Natural killer cell treated with Interleukin-12 subunit alpha and Interleukin-12 subunit beta and Interleukin-15 and Interleukin-18, amount 100 ng/mL, for 72 hours (primary cell): ENCODE results near the gene FALEC. TPM values are rescaled to one million over a fixed set of nuclear protein-coding genes. Genes with fewer than 3 reads are reported as not detected.
A peak's percentile ranks its signal among the peaks of the same experiment; 100 is the strongest.

ENCODE experiments used
- ATAC-seq, 2 donors: fragments of 150-1000 bp; cut with Tn5 transposase in 1 of 2; sonication (Bioruptor Pico), chemical (Tn5 transposase) in 1 of 2; 2 replicates each; pipeline ENCODE4 v1.10.0; 2021
- DNase-seq: peaks from one replicate; pipeline ENCODE4 v3.0.0; 2022; ENCODE audit warnings: low spot score
- H3K27ac Mint-ChIP-seq, 2 donors: 1 replicate in 1 of 2; 2 replicates in 1 of 2; pipeline ENCODE4 v1.8.0; 2022; ENCODE audit warnings: mixed read lengths in 2 of 2, mild to moderate bottlenecking in 1 of 2, moderate library complexity in 1 of 2
- H3K27me3 Mint-ChIP-seq, 2 donors: 1 replicate in 1 of 2; 2 replicates in 1 of 2; pipeline ENCODE4 v1.8.0; 2022; ENCODE audit warnings: mixed read lengths in 2 of 2
- H3K36me3 Mint-ChIP-seq: one replicate; pipeline ENCODE4 v1.8.0; 2022; ENCODE audit warnings: mixed read lengths
- H3K4me1 Mint-ChIP-seq, 2 donors: 1 replicate in 1 of 2; 2 replicates in 1 of 2; pipeline ENCODE4 v1.8.0; 2022; ENCODE audit warnings: low read depth in 2 of 2, mixed read lengths in 2 of 2, mild to moderate bottlenecking in 1 of 2
- H3K4me3 Mint-ChIP-seq: one replicate; pipeline ENCODE4 v1.8.0; 2022; ENCODE audit warnings: mixed read lengths
- H3K9me3 Mint-ChIP-seq: 2 replicates; pipeline ENCODE4 v1.8.0; 2022; ENCODE audit warnings: mixed read lengths
- total RNA-seq, 2 donors: library from RNA; stranded (reverse); gene quantifications; one replicate each; pipeline ENCODE4 v1.2.3, GENCODE V29; 2022

Gene FALEC
- total RNA-seq, 2 donors from 2014 or later = not detected

DNA sequence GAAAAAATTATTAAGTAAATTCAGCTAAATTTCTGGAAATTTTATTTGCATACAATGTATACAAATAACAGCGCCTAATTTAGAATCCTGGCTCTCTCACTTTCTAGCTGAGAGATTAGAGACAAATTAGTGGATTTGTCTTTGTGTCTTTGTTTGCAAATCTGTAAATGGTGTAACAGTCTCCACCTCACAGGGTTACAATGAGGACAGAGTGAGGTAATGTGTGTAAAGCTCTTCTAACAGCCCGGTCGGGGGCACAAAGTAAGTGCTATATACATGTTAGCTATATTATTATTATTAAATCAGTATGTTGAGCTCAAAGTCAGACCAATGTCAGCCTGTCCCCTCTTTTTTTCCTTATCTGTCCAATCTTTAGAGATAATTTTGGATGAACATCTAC is 28.7 kb downstream of the FALEC start:
- Mint-ChIP-seq H3K4me3 (no peak overlapping the region), H3K27me3 (peaks cover 5 to 9% of the 10 kb centered on the region in 2 donors), H3K9me3 (no peaks in the 10 kb centered on the region), H3K27ac (no peak overlapping the region), H3K36me3 (no peaks in the 10 kb centered on the region), H3K4me1 (peaks cover 5 to 6% of the 10 kb centered on the region in 2 donors)
- DNase-seq (peak; percentile 13), ATAC-seq (no peak)

DNA sequence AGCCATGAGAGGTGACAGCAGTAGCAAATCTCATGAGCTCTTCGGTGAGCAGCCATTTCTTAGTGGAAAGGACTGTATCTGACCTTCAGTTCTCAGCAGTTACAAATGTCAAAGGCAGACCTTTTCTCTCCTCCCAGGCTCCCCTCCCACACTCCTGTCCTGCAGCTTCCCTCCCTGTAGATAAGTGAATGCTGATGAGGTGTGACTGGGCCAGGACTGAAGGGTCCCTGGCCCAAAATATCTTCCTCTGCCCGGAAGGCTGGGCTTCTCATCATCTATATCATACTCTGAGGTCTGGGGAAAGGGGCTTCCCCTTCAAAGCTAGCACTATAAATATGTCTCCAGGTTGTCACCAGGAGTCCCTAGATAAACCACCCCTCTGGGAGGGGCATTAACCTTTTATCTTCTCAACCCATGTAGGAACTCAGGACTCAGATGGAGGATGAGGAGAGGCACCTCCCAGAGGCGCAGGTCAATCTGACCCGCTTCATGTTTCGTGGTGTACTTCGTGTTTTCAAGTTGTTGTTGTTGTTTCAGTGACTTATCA is 30.0 kb downstream of the FALEC start:
- DNase-seq = no peak
- no peaks in the 10 kb centered on the region for H3K9me3 Mint-ChIP-seq
- no peak overlapping the region for H3K27ac Mint-ChIP-seq
- peaks cover 5 to 13% of the 10 kb centered on the region in 2 donors for H3K27me3 Mint-ChIP-seq
- H3K4me1 Mint-ChIP-seq = peaks cover 9% of the 10 kb centered on the region in 2 donors
- no peaks in the 10 kb centered on the region for H3K36me3 Mint-ChIP-seq
- no peak overlapping the region for H3K4me3 Mint-ChIP-seq
- no peak for ATAC-seq

DNA sequence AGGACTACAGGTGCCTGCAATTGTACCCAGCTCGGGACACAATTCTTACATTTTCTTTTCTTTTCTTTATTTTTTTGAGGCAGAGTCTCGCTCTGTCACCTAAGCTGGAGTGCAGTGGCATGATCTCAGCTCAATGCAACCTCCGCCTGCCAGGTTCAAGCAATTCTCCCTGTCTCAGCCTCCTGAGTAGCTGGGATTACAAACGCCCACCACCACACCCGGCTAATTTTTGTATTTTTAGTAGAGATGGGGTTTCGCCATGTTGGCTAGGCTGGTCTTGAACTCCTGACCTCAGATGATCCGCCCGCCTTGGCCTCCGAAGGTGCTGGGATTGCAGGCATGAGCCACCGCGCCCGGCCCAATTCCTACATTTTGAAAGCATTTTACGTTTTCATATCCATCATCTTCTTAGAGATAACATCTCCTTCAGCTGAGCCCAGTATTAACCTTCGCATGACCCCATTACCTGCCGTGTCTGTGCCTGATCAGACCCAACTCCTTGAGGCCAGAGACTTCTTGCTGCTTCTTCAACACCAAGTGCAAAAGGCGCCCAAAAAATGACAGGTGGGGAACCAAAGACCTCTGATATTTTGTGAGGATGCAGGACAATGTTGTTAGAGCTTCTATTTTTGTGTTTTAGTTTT is 30.9 kb downstream of the FALEC start:
- DNase-seq (peak; percentile 2), ATAC-seq (no peak)
- Mint-ChIP-seq H3K36me3 (no peaks in the 10 kb centered on the region), H3K4me3 (no peak overlapping the region), H3K9me3 (no peaks in the 10 kb centered on the region), H3K27ac (no peak overlapping the region), H3K4me1 (peaks cover 13 to 15% of the 10 kb centered on the region in 2 donors), H3K27me3 (peaks cover 5 to 17% of the 10 kb centered on the region in 2 donors)

DNA sequence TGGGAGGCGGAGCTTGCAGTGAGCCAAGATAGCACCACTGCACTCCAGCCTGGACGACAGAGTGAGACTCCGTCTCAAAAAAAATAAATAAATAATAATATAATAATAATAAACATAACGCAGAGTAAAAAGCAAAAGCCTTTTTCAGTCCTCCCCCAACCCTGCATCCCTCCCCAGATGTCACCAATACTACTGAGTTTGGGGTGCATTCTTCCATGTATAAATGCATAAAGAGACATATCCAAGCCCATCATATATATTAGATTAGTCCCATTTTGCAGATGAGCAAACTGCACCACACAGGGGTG is 32.7 kb downstream of the FALEC start:
- peaks cover 23 to 24% of the 10 kb centered on the region in 2 donors for H3K4me1 Mint-ChIP-seq
- H3K4me3 Mint-ChIP-seq = peak overlapping the region; percentile 87
- H3K27ac Mint-ChIP-seq = no peak overlapping the region
- DNase-seq = no peak
- H3K27me3 Mint-ChIP-seq = peaks cover 5 to 17% of the 10 kb centered on the region in 2 donors
- H3K36me3 Mint-ChIP-seq = no peaks in the 10 kb centered on the region
- no peak for ATAC-seq
- H3K9me3 Mint-ChIP-seq = no peaks in the 10 kb centered on the region

DNA sequence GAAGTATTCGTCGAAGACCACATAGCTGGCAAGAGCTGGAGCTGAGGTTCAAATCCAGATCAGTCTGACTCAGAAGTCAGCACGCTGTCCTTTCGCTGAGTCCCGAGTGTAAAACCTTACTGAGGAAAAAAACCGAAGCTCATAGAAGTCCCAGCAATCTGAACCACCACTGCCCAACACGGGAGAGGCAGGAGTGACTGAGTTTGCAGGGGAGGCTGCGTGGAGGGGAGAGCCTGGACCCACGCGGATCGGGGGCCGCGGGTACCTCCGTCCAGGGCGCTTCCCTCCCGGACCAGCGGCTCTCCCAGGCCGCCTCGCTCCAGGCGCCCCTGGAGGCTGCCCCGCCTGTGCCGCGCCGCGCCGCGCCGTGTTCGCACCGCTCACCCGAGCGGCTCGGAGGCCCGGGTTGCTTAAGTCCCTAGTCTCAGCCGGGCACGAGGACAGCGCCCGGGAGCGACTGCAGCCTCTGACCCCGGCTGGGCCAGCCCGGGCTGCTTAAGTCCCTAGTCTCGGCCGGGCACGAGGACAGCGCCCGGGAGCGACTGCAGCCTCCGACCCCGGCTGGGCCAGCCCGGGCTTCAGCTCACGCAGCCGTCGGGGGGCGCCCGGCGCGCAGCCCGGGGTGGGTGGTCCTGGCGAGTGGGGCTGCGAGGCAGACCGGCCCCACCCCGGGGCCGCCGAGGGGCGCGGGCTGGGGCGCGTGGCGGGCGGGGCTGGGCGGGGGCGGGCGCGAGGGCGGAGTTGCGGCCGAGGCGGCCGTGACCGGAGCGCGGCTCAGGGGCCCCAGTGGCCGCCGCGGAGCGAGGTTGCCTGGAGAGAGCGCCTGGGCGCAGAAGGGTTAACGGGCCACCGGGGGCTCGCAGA is 33.3 kb downstream of the FALEC start, which contains the start of gene ADAMTSL4:
Gene ADAMTSL4 (plus strand): TSS at position 777 of the 864 bp plus-strand sequence. CDS start 2,881 bp downstream, outside the sequence.
- no peaks in the 10 kb centered on the region for H3K9me3 Mint-ChIP-seq
- H3K4me3 Mint-ChIP-seq = peak within 1 kb of the TSS; percentile 87
- no peaks in the 10 kb centered on the region for H3K36me3 Mint-ChIP-seq
- ATAC-seq (peak; percentile 79 to 81), DNase-seq (peak; percentile 62)
- H3K27me3 Mint-ChIP-seq = peaks cover under 1 to 13% of the 10 kb centered on the region in 2 donors
- H3K4me1 Mint-ChIP-seq = peaks cover 23 to 24% of the 10 kb centered on the region in 2 donors
- no peak within 1 kb of the TSS for H3K27ac Mint-ChIP-seq

DNA sequence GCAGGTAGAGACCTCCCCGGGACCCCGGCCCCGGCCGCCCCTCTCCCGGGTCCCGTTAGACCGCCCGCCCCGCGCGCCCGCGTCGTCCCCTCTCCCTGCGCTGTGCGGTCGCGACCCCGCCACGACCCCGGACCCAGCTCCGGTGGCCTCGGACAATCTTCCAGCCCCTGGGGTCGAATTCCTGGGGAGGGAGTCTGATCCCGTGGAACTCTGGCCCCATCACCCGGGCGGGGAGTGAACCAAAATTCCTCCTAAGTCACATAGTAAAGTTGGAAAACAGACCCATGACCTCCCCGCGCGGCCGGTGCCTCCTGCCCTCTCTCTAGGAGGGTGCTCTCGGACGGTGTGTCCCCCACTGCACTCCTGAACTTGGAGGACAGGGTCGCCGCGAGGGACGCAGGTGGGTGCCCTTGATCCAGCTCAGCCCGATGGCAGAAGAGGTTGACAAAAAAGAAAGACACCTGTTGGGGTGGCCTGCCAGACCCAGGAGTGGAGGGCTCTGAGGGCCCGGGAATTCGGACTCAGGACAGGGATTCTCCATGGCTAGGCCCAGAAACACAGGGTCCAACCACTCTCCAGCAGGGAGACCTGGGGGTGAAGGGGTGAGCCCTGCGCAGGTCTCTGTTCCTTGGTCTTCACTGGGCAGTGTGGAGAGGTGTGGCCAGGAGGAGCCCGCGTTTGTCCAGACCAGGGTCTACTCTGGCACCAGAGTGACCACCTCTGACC is 34.1 kb downstream of the FALEC start:
- DNase-seq (peak; percentile 56), ATAC-seq (no peak)

DNA sequence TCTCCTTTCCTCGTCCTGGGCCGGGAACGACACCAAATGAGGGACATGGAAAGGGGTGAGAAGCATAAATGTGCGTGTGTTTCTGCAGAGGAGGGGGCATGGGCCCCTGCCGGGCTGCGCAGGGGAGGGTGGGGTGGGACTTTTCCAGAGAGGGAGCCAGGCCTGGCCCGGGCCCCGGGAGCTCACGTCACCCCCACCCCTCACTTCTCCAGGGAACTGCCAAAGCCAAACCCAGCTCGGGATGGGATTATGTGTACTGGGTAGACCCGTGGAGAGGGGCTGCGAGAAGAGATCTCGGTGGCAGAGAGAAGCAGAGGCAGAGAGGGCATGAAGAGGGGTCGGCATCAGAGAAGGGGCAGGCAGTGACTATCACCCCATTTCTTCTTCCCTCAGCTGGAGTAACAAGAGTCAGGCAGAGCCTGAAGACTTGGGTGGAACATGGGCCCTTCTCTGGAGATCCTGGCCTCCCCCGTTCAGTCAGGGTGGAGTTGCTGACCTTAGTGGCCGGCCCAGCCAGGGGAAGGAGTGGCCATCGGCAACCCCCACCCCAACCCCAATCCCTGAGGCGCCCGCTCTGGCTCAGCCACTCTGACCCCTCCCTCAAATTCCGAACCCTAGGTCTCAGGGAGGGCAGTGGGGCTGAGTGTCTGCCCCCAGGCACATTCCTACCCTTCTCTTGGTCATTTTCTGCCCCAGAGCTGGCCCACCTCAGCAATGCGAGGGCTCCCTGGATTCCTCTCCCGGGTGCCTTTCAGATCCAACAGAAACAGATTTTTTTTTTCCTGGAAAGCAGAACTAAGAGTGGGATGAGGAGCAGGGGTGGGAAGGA is 34.9 kb downstream of the FALEC start:
- no peaks in the 10 kb centered on the region for H3K36me3 Mint-ChIP-seq
- peak overlapping the region in 1 of 2 donors; percentile 82 for H3K27ac Mint-ChIP-seq
- H3K4me1 Mint-ChIP-seq = peaks cover 24 to 25% of the 10 kb centered on the region in 2 donors
- DNase-seq = peak; percentile 51
- no peak for ATAC-seq
- peaks cover 0 to 11% of the 10 kb centered on the region in 2 donors for H3K27me3 Mint-ChIP-seq
- H3K9me3 Mint-ChIP-seq = no peaks in the 10 kb centered on the region
- peak overlapping the region; percentile 13 for H3K4me3 Mint-ChIP-seq

More for the DNA sequence above, 34.1 kb downstream of the FALEC start:
- Mint-ChIP-seq H3K36me3 (no peaks in the 10 kb centered on the region), H3K9me3 (no peaks in the 10 kb centered on the region), H3K27me3 (peaks cover 0 to 13% of the 10 kb centered on the region in 2 donors), H3K4me1 (peaks cover 23 to 24% of the 10 kb centered on the region in 2 donors), H3K27ac (no peak overlapping the region), H3K4me3 (peak overlapping the region; percentile 81)

DNA sequence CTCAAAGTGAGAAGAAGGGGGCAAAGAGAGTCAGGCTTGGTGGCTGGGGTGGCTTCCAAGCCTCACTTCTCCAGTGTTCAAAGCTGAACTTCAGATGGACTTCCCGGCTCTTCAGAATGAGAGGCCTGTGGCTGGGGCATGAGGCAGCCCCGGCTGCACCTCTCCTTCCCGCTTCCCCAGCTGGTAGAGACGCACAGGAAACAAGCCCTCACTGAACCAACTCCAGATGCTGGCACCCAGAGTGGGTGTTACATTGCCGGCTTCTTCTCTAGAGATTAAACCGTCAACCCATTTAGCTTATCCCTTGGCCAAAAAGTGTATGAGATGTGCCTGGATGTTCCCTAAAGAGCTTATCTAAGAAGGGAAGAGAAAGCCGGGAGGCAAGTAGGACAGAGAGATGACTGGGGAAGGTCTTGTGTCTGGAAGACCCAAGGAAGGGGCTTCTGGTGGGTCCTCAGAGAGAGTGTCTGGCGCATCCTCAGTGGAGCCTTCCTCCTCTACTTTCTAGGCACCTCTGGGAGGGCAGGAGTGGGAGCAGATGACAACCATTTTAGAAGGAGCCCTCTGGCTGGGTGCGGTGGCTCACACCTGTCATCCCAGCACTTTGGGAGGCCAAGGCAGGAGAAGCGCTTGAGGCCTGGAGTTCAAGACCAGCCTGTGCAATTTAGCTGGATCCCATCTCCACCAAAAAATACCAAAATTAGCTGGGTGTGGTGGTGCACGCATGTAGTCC is 35.7 kb downstream of the FALEC start:
- H3K4me3 Mint-ChIP-seq = peak overlapping the region; percentile 13
- ATAC-seq = no peak
- no peaks in the 10 kb centered on the region for H3K36me3 Mint-ChIP-seq
- DNase-seq = peak; percentile 53
- peaks cover 24 to 27% of the 10 kb centered on the region in 2 donors for H3K4me1 Mint-ChIP-seq
- H3K27me3 Mint-ChIP-seq = peaks cover 0 to 7% of the 10 kb centered on the region in 2 donors
- no peaks in the 10 kb centered on the region for H3K9me3 Mint-ChIP-seq
- H3K27ac Mint-ChIP-seq = peak overlapping the region in 1 of 2 donors; percentile 82

DNA sequence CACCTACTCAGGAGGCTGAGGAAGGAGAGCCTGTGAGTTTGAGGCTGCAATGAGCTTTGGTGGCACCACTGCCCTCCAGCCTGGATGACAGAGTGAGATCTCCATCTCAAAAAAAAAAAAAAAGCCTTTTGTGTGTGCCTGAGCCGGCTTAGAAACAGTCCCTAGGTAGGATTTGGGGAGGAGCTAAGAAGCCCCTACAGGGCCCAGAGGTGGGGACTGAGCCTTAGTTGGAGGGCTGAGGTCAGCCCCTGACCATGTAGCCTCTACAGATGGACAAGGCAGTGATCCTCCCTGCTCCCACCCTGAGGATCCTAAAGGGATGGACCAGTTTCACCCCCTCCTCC is 36.2 kb downstream of the FALEC start:
- Mint-ChIP-seq H3K4me3 (peak overlapping the region; percentile 59), H3K9me3 (no peaks in the 10 kb centered on the region), H3K27me3 (peaks cover 0 to 7% of the 10 kb centered on the region in 2 donors), H3K4me1 (peaks cover 24 to 27% of the 10 kb centered on the region in 2 donors), H3K27ac (peak overlapping the region; percentile 21 to 82), H3K36me3 (no peaks in the 10 kb centered on the region)
- ATAC-seq = peak in 1 of 2 donors; percentile 1
- no peak for DNase-seq

DNA sequence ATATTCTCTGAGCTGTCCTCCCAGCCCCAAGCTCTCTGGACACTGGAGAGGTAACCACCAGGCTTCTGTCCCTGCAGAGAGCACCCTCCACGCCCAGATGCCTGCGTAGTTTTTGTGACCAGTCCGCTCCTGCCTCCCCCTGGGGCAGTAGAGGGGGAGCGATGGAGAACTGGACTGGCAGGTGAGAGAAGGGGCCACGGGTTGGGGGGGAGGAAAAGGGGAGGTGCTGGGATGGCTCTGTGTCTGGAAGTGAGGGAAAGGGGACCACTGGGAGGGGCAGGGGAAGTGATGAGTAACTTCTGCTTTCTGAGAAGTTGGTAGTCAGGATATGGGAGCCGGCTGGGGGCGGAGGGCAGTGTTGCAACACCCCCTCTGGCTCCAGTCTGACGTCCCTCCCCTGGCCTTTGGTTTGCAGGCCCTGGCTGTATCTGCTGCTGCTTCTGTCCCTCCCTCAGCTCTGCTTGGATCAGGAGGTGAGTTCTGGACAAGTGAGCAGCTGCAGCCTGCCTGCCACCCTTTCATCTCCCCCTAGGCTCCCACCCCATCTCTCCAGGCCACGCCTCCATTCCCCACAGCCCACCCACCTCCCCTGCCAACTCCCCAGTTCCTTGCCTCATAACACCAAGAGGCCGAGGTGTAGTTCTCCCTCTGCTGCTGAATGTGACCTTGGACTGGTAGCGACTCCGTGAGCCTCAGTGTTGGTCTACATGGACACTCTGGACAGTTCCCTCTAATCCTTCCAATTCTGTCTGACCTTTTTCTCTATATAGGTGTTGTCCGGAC is 36.8 kb downstream of the FALEC start:
- Mint-ChIP-seq H3K4me1 (peaks cover 24 to 27% of the 10 kb centered on the region in 2 donors), H3K27ac (peak overlapping the region; percentile 21 to 82), H3K9me3 (no peaks in the 10 kb centered on the region), H3K36me3 (no peaks in the 10 kb centered on the region), H3K4me3 (peak overlapping the region; percentile 59), H3K27me3 (peaks cover 0 to 7% of the 10 kb centered on the region in 2 donors)
- peak; percentile 66 for DNase-seq
- peak; percentile 61 to 73 for ATAC-seq

DNA sequence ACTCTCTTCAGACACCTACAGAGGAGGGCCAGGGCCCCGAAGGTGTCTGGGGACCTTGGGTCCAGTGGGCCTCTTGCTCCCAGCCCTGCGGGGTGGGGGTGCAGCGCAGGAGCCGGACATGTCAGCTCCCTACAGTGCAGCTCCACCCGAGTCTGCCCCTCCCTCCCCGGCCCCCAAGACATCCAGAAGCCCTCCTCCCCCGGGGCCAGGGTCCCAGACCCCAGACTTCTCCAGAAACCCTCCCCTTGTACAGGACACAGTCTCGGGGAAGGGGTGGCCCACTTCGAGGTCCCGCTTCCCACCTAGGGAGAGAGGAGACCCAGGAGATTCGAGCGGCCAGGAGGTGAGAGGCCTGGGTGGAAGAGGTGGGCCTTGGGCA is 37.3 kb downstream of the FALEC start:
- Mint-ChIP-seq H3K4me3 (peak overlapping the region; percentile 59), H3K4me1 (peaks cover 24 to 27% of the 10 kb centered on the region in 2 donors), H3K27ac (peak overlapping the region; percentile 21 to 82), H3K9me3 (no peaks in the 10 kb centered on the region), H3K27me3 (peaks cover 0 to 7% of the 10 kb centered on the region in 2 donors), H3K36me3 (no peaks in the 10 kb centered on the region)
- DNase-seq = peak; percentile 20
- ATAC-seq = no peak
